Spleen (tissue), 11 donors: Measurements from ENCODE around the gene PRPH. TPM values are rescaled to one million over a fixed set of nuclear protein-coding genes. Genes with fewer than 3 reads are reported as not detected.

ENCODE experiments used
- DNase-seq: peaks from one replicate; pipeline ENCODE4 v3.0.0-alpha.2; 2020
- H3K27ac ChIP-seq, 8 donors: fragments of 200-600 bp; sonication (generic) in 7 of 8; 1 replicate in 4 of 8; 2 replicates in 4 of 8; pipeline versions ENCODE4 v1.5.0 to v1.8.0; 2016 to 2021; ENCODE audit warnings: inconsistent platforms in 4 of 8, mild to moderate bottlenecking in 4 of 8, moderate library complexity in 1 of 8
- H3K27me3 ChIP-seq, 7 donors: fragments of 200-600 bp; sonication (generic) in 6 of 7; replicated peaks in 1 of 7; 1 replicate in 4 of 7; 2 replicates in 3 of 7; pipeline versions ENCODE4 v1.5.0 to v1.8.0; 2016 to 2021; ENCODE audit warnings: inconsistent platforms in 3 of 7, mild to moderate bottlenecking in 1 of 7
- H3K36me3 ChIP-seq, 6 donors: fragments of 200-600 bp; sonication (generic) in 5 of 6; 1 replicate in 4 of 6; 2 replicates in 2 of 6; pipeline versions ENCODE4 v1.5.0 to v1.8.0; 2016 to 2021; ENCODE audit warnings: inconsistent platforms in 2 of 6
- H3K4me1 ChIP-seq, 6 donors: fragments of 200-600 bp; sonication (generic) in 5 of 6; 1 replicate in 3 of 6; 2 replicates in 3 of 6; pipeline versions ENCODE4 v1.5.0 to v1.8.0; 2016 to 2021; ENCODE audit warnings: inconsistent platforms in 3 of 6
- H3K4me3 ChIP-seq, 8 donors: fragments of 200-600 bp; sonication (generic) in 7 of 8; 1 replicate in 4 of 8; 2 replicates in 4 of 8; pipeline versions ENCODE4 v1.5.0 to v1.8.0; 2016 to 2021; ENCODE audit warnings: inconsistent platforms in 4 of 8, mild to moderate bottlenecking in 4 of 8, moderate library complexity in 2 of 8
- H3K9me3 ChIP-seq, 8 donors: fragments of 200-600 bp; sonication (generic) in 7 of 8; 1 replicate in 4 of 8; 2 replicates in 4 of 8; pipeline versions ENCODE4 v1.5.0 to v1.8.0; 2016 to 2021; ENCODE audit warnings: inconsistent platforms in 4 of 8
- POLR2A ChIP-seq, 3 donors: fragments of 450-650 bp; IDR thresholded peaks; one replicate each; pipeline ENCODE4 v1.5.1; 2017; ENCODE audit warnings: antibody characterized with exemption in 3 of 3, mild to moderate bottlenecking in 1 of 3
- POLR2AphosphoS5 ChIP-seq, 3 donors: sonication (generic); formaldehyde crosslinking; IDR thresholded peaks; one replicate each; pipeline ENCODE4 v1.5.1; 2017; ENCODE audit warnings: antibody characterized with exemption in 3 of 3
- WGBS, 5 donors: extraction: QIAGEN DNeasy Blood & Tissue Kit in 3 of 5; methylation state at CpG; one replicate each; pipeline versions ENCODE4 v1.1.5 to v1.1.7; 2013 to 2018; 5-methylcytosine and 5-hydroxymethylcytosine counted together
- intact Hi-C: fragments of 100-400 bp; cut with DNase I; formaldehyde crosslinking; loops from one replicate; pipeline ENCODE4 v1.15.0; 2023; ENCODE audit warnings: low total_unique reads
- polyA plus RNA-seq, 3 donors: library from polyadenylated mRNA; stranded (reverse); fragments of 200-250 nt; gene quantifications; one replicate each; pipeline ENCODE4 v1.2.1, GENCODE V29; 2013
- total RNA-seq, 7 donors: library from RNA; depleted of rRNA in 3 of 7; stranded (reverse); fragments of >200 nt in 3 of 7; fragmentation: NEBNext Ultra II Directional in 4 of 7; extraction: Animal tissue kit (Norgen Biotek cat#: 25700) in 4 of 7; gene quantifications; one replicate each; pipeline versions ENCODE4 v1.1.0 to v1.2.1, GENCODE V29; 2016 to 2021
- TF ChIP-seq, protein P1 (sequence below), 11 experiments: fragments of 200-600 bp in 7 of 11; fragments of 450-650 bp in 4 of 11; sonication (generic) in 4 of 11; IDR thresholded peaks in 8 of 11; conservative IDR thresholded peaks in 3 of 11; 1 replicate in 7 of 11; 2 replicates in 4 of 11; pipeline versions ENCODE4 v1.4.0 to v1.8.0; 2016 to 2021; ENCODE audit warnings: antibody characterized with exemption in 11 of 11, inconsistent platforms in 4 of 11, mild to moderate bottlenecking in 1 of 11
- donor health status: healthy with polysubstance abuse.
- donor health status: DM: no; HTN: no; CAD: no; lungs with moderate emphysema.
- donor health status: DM: no; HTN: no; CAD: no.
- donor health status: Bipolar disorder and iron deficiency.
- donor health status: healthy.
- donor health status: DM: no; HTN: no; CAD: no.
- donor health status: DM: yes; HTN: yes; CAD: no.

PRPH gene
- total and polyA plus RNA-seq, 10 donors, result 0.26 to 3.0 (median 1.0) TPM

DNA sequence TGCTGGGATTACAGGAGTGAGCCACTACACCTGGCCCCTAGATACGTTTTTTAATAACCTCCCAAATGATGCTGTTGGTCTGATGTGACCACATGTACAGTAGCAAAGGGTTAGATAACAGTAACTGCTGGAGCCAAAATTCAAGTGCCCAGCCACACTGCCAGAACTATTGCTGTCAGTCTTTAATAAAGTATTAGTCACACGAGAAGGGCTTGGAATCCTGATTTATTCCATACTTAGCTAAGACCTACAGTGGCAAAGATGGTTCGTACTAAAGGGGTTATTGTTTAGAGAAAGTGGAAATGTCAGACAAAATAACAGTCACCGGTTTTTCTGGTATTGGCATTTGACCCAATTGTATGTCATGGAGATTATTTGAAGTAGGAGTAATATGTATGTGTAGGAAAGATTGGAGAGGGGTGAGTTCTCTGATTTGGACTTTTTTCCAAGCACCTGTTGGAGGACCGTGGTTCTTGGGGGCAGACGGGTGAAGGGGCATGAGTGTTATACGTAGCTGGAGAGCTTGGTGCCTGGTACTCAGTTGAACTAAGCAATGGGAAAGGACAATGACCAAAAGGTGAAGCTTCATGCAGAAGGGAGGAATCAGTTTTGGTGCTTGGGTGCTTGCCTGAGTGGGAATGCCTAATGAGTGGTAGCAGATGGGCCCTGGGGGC is 20.4 kb upstream of the PRPH start:
- TF ChIP-seq, protein P1, sequence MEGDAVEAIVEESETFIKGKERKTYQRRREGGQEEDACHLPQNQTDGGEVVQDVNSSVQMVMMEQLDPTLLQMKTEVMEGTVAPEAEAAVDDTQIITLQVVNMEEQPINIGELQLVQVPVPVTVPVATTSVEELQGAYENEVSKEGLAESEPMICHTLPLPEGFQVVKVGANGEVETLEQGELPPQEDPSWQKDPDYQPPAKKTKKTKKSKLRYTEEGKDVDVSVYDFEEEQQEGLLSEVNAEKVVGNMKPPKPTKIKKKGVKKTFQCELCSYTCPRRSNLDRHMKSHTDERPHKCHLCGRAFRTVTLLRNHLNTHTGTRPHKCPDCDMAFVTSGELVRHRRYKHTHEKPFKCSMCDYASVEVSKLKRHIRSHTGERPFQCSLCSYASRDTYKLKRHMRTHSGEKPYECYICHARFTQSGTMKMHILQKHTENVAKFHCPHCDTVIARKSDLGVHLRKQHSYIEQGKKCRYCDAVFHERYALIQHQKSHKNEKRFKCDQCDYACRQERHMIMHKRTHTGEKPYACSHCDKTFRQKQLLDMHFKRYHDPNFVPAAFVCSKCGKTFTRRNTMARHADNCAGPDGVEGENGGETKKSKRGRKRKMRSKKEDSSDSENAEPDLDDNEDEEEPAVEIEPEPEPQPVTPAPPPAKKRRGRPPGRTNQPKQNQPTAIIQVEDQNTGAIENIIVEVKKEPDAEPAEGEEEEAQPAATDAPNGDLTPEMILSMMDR (IDR thresholded peaks at IDR 0.05 in 8 of 11, conservative IDR thresholded peaks at IDR 0.05 in 3 of 11), result no peak
- no peak for TF ChIP-seq POLR2AphosphoS5 (IDR thresholded peaks at IDR 0.05)
- TF ChIP-seq POLR2A (IDR thresholded peaks at IDR 0.05), result no peak
- WGBS, 5 donors, result 83 to 91% (median 86%) methylated on average over 7 of the region's 7 CpGs
- Histone ChIP-seq H3K4me1 (peaks cover 0 to under 1% (median 0%) of the 10 kb centered on the region in 6 donors), H3K9me3 (no peaks in the 10 kb centered on the region), H3K4me3 (no peak overlapping the region), H3K27ac (no peak overlapping the region), H3K36me3 (peaks cover 0 to 50% (median 37%) of the 10 kb centered on the region in 6 donors), H3K27me3 (no peaks in the 10 kb centered on the region)
- intact Hi-C loops, result no loop called here
- DNase-seq, result no peak

- intact Hi-C loops, result no loop called here
- WGBS, 5 donors, result 82 to 87% (median 84%) methylated on average over 11 to 13 of the region's 13 CpGs
- H3K36me3 ChIP-seq, result peaks cover 0 to 29% (median 17%) of the 10 kb centered on the region in 6 donors
- no peaks in the 10 kb centered on the region for H3K9me3 ChIP-seq
- no peak for TF ChIP-seq POLR2A (IDR thresholded peaks at IDR 0.05)
- no peak for TF ChIP-seq POLR2AphosphoS5 (IDR thresholded peaks at IDR 0.05)
- TF ChIP-seq, protein P1 (IDR thresholded peaks at IDR 0.05 in 8 of 11, conservative IDR thresholded peaks at IDR 0.05 in 3 of 11), result no peak
- no peak overlapping the region for H3K27ac ChIP-seq
- no peaks in the 10 kb centered on the region for H3K27me3 ChIP-seq
- peaks cover 0 to 12% (median 0%) of the 10 kb centered on the region in 6 donors for H3K4me1 ChIP-seq
- H3K4me3 ChIP-seq, result no peak overlapping the region
- no peak for DNase-seq
These were observed 18.4 kb upstream of the PRPH start for GRCh38 chr12:49276304-49277290.

GRCh38 chr12:49277466-49277865 is 17.5 kb upstream of the PRPH start:
- intact Hi-C loops, result no loop called here
- Histone ChIP-seq H3K27ac (no peak overlapping the region), H3K36me3 (peaks cover 0 to 21% (median 10%) of the 10 kb centered on the region in 6 donors), H3K27me3 (no peaks in the 10 kb centered on the region), H3K9me3 (no peaks in the 10 kb centered on the region), H3K4me3 (no peak overlapping the region), H3K4me1 (peaks cover 0 to 12% (median 0%) of the 10 kb centered on the region in 6 donors)
- 84 to 97% (median 94%) methylated on average over 7 of the region's 7 CpGs for WGBS, 5 donors
- TF ChIP-seq, protein P1 (IDR thresholded peaks at IDR 0.05 in 8 of 11, conservative IDR thresholded peaks at IDR 0.05 in 3 of 11), result no peak
- TF ChIP-seq POLR2A (IDR thresholded peaks at IDR 0.05), result no peak
- no peak for TF ChIP-seq POLR2AphosphoS5 (IDR thresholded peaks at IDR 0.05)
- DNase-seq, result no peak
